Stimulated activated CD4-positive, alpha-beta T cell treated with anti-CD3 and anti-CD28 coated beads, Interleukin-4, amount 100 ng/mL, for 1 hour (primary cell): ENCODE results near the gene FXYD2.
"Not testable (repeated sequence)": the region's sequence is repeated elsewhere in the genome, so short reads cannot be mapped to it uniquely, and the experiment has no call there.

Experiments
- DNase-seq: peaks from one replicate; pipeline ENCODE4 v3.0.0-alpha.2; 2020

Gene FXYD2

GRCh38 chr11:117819096-117820040, 5.2 kb downstream of the FXYD2 start:
- DNase-seq, result no peak

- DNase-seq, result peak; percentile 50
These were observed 6.3 kb downstream of the FXYD2 start for GRCh38 chr11:117818041-117818873.

- peak; percentile 89 for DNase-seq
These were observed 7.0 kb downstream of the FXYD2 start for GRCh38 chr11:117817368-117818040.

GRCh38 chr11:117816846-117817367, 7.6 kb downstream of the FXYD2 start:
- no peak for DNase-seq

GRCh38 chr11:117816151-117816741, 8.3 kb downstream of the FXYD2 start:
- DNase-seq, result no peak

GRCh38 chr11:117815262-117815803, 9.2 kb downstream of the FXYD2 start:
- DNase-seq, result peak; percentile 61

- DNase-seq, result peak; percentile 69
These were observed 9.7 kb downstream of the FXYD2 start for GRCh38 chr11:117814766-117815261.

- no peak for DNase-seq
These were observed 10.3 kb downstream of the FXYD2 start for GRCh38 chr11:117814204-117814765.

GRCh38 chr11:117810056-117810451, 14.5 kb downstream of the FXYD2 start:
- DNase-seq, result not testable (repeated sequence)

GRCh38 chr11:117809236-117810055, 15.1 kb downstream of the FXYD2 start:
- peak; percentile 43 for DNase-seq

- DNase-seq, result no peak
These were observed 15.8 kb downstream of the FXYD2 start for GRCh38 chr11:117808784-117809183.

- peak; percentile 81 for DNase-seq
These were observed 16.8 kb downstream of the FXYD2 start for GRCh38 chr11:117807482-117808327.

- DNase-seq, result no peak
These were observed 17.7 kb downstream of the FXYD2 start for GRCh38 chr11:117806846-117807245.

GRCh38 chr11:117805045-117805444, 19.5 kb downstream of the FXYD2 start:
- no peak for DNase-seq

- no peak for DNase-seq
These were observed 20.6 kb downstream of the FXYD2 start for GRCh38 chr11:117803896-117804295.

GRCh38 chr11:117799634-117800033, 24.9 kb downstream of the FXYD2 start:
- no peak for DNase-seq

- peak; percentile 58 for DNase-seq
These were observed 27.5 kb downstream of the FXYD2 start, which contains the start of gene DSCAML1 for GRCh38 chr11:117796872-117797529. TSS of gene DSCAML1 (minus strand) at chr11:117797216. CDS start at chr11:117797079, 137 bp downstream.

GRCh38 chr11:117796456-117796871, 28.1 kb downstream of the FXYD2 start:
- no peak for DNase-seq
